IPS-20b (cell line): Measurements from ENCODE around the gene PRDM16.

ENCODE experiments used
- H3K27ac ChIP-seq: one replicate; pipeline ENCODE4 v1.5.1; 2013; ENCODE audit warnings: low read length
- H3K27me3 ChIP-seq: 2 replicates; pipeline ENCODE4 v1.6.1; 2013; ENCODE audit warnings: mild to moderate bottlenecking, low read length, inconsistent platforms; ENCODE audit not compliant: insufficient read depth
- H3K36me3 ChIP-seq: 2 replicates; pipeline ENCODE4 v1.6.1; 2013; ENCODE audit warnings: low read depth, mild to moderate bottlenecking, inconsistent platforms, low read length, moderate library complexity; ENCODE audit not compliant: insufficient read depth
- H3K4me1 ChIP-seq: 2 replicates; pipeline ENCODE4 v1.6.1; 2013; ENCODE audit warnings: mild to moderate bottlenecking, control low read depth, inconsistent platforms, low read length, moderate library complexity; ENCODE audit not compliant: insufficient read depth
- H3K4me3 ChIP-seq: 2 replicates; pipeline ENCODE4 v1.5.1; 2013; ENCODE audit warnings: mild to moderate bottlenecking, low read length, inconsistent platforms
- H3K9ac ChIP-seq: 2 replicates; pipeline ENCODE4 v1.6.1; 2013; ENCODE audit warnings: low read depth, mild to moderate bottlenecking, inconsistent platforms, low read length, moderate library complexity
- H3K9me3 ChIP-seq: 2 replicates; pipeline ENCODE4 v1.6.1; 2013; ENCODE audit warnings: mild to moderate bottlenecking, low read depth, low read length, inconsistent platforms; ENCODE audit not compliant: insufficient read depth

PRDM16 gene

DNA sequence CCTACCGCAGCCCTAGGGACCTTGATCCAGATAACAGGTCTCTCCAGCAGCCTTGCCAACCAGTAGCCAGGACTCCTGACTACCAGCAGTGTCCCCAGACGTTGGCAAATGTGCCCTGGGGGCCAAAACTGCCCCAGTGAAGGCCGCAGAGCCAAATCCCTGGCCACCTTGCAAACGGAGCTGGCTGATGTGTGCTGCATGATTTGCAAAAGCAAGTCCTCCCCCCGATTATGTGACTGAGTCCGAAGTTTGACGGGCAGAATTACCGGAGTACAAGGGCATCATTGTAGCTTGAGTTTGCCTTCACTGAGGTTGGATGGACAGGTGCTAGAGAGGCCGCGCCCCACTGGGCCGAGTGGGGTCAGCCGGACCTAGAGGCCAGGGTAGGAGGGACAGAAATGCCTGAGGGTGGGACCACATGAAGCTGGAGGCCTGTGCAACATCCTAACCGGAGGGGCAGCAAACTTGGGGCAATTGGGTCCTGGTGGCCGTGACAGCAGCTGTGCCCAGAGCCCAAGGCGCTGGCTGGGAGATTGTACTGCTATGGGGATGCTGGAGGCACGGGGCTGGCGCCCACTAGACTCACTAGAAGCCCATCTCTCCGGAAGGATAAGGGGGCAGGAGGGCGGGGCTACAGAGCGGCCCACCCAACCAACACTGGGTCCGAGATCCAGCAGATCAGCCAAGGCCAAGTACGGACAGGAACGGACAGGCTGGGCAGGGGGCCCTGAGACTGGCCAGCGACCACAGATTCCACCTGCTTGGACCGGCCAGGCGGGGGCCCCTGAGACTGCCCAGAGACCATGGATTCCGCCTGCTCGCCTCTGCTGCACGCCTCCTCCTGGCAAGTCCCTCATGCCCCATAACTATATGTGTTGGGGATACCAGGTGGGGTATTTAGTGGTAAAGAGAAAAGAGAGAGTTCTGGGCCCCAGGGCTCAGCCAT lies 388.2 kb downstream of the PRDM16 start:
- H3K4me3 ChIP-seq, result no peak overlapping the region
- H3K27me3 ChIP-seq, result no peaks in the 10 kb centered on the region
- H3K36me3 ChIP-seq, result 0 out of 2 replicates have a peak, but pooled peaks cover 8% of the 10 kb centered on the region
- H3K9ac ChIP-seq, result no peak overlapping the region
- no peak overlapping the region for H3K27ac ChIP-seq
- H3K9me3 ChIP-seq, result no peaks in the 10 kb centered on the region
- peaks cover 8% of the 10 kb centered on the region for H3K4me1 ChIP-seq

DNA sequence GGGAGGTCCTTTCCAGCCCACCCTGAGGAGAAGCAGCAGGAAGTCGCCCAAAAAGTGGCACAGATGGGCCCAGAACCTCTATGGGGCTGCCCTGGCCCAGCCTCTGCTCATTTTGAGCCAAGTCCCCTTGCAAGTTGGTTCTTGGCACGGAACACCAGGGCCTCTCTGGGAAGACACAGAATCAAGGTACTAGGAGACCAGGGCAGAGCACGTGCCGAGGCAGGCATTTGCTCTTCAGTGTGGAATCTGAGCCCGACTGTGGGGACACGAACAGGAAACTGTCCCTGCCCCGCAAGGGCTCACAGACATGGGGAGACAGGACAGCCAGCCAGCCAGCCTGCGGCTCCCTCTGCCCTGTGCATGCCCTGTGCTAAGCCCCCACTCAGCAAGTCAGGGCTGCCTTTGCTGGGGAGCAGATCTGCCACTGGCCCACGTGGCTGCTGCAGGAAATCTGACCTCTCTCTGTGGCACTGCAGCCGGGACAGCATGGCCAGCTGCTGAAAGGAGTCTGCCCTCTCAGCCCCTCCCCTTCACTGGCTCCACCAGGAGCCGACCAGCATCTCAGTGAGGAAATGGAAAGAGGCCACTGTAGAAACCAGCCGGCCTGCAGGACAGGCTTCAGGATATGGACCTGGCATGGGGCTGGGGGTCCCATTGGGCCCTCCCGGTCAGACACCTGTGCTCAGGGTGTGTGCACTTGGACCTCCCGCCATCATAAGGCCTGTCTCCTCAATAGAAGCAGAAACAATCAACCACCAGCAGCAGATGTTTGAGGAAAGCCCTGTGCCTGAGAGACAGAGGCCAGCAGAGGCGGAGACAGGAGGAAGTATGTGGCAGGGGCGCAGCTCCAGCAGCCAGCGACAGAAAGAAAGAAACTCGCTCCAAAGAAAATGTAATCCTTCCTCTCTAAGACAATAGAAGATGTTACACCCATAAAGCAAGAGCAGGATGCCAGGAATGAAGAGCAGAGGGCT lies 389.2 kb downstream of the PRDM16 start:
- Histone ChIP-seq H3K27ac (no peak overlapping the region), H3K27me3 (no peaks in the 10 kb centered on the region), H3K36me3 (0 out of 2 replicates have a peak, but pooled peaks cover 8% of the 10 kb centered on the region), H3K9me3 (no peaks in the 10 kb centered on the region), H3K4me3 (no peak overlapping the region), H3K9ac (no peak overlapping the region), H3K4me1 (peaks cover 8% of the 10 kb centered on the region)

DNA sequence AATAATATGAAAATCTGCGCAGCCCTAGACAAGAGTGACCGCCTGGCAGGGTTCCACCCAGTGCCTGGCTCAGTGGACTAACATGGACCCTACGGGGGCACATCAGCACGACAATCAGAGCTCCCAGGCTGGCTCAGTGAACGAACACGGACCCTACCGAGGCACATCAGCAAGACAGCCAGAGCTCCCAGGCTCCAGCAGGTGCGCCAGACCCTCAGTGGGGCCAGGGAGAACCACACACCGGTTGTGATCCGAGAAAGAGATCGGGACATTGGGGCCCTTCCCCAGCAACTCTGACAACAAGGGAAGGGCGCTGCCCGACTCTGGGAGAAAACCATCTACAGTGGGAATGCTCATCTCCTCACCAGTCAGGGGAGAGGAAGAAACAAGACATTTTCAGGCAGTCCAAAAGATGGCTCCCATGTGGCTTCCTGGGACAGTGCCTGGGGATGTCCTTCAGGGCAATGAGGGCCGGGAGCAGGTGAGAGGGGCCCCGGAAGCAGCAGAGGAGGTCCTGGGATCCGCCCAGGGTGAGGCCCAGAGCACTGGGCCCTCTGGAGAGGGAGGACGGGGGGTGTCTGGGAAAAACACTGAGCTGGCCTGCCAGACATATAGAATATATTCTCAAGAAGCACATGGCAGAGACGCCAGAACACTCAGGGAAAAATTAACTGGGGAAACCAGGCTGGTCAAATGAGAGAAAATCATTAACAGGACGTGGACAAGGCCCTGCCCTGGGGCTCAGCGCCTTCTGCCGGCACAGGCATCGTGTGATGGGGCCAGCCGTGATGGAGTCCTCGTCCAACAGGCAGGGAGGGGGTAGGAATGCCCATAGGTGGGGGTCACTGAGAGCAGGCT lies 390.3 kb downstream of the PRDM16 start:
- Histone ChIP-seq H3K9ac (no peak overlapping the region), H3K9me3 (no peaks in the 10 kb centered on the region), H3K27me3 (no peaks in the 10 kb centered on the region), H3K4me3 (no peak overlapping the region), H3K36me3 (0 out of 2 replicates have a peak, but pooled peaks cover 8% of the 10 kb centered on the region), H3K27ac (no peak overlapping the region), H3K4me1 (peaks cover 8% of the 10 kb centered on the region)

DNA sequence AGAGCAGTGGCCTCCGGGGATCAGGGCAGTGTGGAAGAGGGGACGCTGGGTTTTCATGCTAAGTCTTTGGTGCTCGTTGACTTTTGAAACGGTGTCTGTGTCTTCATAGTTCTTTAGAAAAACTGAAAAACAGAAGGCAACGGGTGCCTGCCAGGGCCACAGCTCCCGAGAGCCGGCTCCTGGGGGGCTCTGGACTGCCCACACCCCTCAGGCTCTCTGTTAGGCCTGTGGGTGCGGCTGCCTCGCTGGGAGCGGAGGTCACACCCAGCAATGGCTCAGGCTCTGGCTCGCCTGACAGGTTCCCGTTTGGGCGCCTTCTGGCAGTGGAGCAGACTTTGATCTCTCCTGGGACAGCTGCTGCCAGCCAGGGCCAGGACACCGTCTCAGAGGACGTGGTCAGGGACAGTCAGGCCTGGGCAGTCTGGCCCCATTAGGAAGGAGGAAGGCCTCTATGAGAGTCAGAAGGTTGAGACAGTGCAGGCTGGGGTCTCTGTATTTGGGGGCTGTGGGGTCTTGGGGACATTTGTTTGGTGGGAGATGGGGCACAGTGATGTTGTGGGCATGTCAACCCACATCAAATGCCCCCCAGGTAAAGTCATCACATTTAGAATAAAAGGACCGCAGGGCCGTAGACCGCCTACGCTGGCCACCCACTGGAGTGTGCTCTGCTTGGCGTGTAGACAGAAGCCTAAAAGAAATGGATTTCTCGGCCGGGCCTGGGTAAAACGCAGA lies 391.1 kb downstream of the PRDM16 start:
- H3K27ac ChIP-seq, result no peak overlapping the region

DNA sequence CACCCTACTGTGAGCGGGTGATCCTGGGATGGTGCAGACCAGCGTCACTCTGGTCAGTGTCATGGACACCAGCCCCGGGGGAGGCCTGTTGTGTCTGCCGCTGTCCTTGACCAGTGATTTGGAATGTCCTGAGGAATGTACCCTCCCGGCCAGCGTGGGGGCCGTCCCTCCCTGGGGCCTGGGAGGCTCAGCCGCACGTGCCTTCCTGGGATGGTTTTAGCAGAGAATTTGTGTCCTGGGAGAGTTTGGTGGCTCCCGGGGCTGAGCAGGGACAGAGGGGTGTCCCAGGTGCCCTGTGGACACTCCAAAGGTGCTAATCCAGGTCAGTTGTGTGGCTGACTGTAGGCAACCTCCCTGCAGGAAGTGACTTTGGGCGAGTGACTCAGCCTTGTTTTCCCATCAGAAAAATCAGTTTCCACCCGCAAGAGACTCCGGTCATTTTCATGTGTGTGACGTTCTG lies 391.7 kb downstream of the PRDM16 start:
- 0 out of 2 replicates have a peak, but pooled peaks cover 8% of the 10 kb centered on the region for H3K36me3 ChIP-seq
- H3K9me3 ChIP-seq, result no peaks in the 10 kb centered on the region
- H3K27me3 ChIP-seq, result no peaks in the 10 kb centered on the region
- H3K4me1 ChIP-seq, result peaks cover 4% of the 10 kb centered on the region
- H3K4me3 ChIP-seq, result no peak overlapping the region
- no peak overlapping the region for H3K9ac ChIP-seq
- H3K27ac ChIP-seq, result no peak overlapping the region

More for the DNA sequence above, 391.1 kb downstream of the PRDM16 start:
- H3K4me3 ChIP-seq, result no peak overlapping the region
- no peaks in the 10 kb centered on the region for H3K9me3 ChIP-seq
- H3K27me3 ChIP-seq, result no peaks in the 10 kb centered on the region
- H3K9ac ChIP-seq, result no peak overlapping the region
- H3K4me1 ChIP-seq, result peaks cover 8% of the 10 kb centered on the region
- H3K36me3 ChIP-seq, result 0 out of 2 replicates have a peak, but pooled peaks cover 8% of the 10 kb centered on the region

DNA sequence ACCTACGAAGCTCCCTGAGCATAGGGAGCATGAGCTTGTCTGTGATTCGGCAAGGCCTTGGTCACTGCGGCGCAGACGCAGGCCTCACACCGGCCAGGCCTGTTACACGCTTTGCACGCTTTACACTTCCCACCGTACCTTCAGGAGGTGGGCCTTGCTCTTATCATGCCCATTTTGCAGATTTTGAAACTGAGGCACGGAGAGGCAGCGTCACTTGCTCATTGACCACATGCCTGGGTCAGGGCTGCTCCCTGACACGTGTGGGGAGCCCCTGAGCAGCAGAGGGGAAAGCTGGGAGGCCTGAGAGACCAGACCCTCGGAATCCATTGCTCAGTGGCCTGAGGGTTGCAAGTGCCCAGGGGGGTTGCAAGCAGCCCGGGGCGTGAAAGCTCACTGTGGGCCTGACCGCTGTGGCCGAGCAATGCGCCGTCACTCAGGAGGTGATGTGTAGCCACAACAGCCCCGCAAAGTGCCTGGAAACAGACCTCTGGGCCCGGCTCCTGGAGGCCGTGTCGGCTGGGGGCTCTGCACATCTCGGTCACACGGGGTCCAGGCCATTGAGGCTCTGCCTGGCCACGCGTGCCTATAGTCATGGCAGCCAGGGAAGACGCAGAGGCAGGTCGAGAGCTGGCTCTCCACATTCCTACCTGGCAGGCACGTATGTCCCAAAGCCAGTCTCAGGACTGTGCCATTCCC lies 392.4 kb downstream of the PRDM16 start:
- Histone ChIP-seq H3K9me3 (no peaks in the 10 kb centered on the region), H3K36me3 (0 out of 2 replicates have a peak, but pooled peaks cover 8% of the 10 kb centered on the region), H3K9ac (no peak overlapping the region), H3K4me1 (no peaks in the 10 kb centered on the region), H3K4me3 (no peak overlapping the region), H3K27ac (no peak overlapping the region), H3K27me3 (no peaks in the 10 kb centered on the region)

DNA sequence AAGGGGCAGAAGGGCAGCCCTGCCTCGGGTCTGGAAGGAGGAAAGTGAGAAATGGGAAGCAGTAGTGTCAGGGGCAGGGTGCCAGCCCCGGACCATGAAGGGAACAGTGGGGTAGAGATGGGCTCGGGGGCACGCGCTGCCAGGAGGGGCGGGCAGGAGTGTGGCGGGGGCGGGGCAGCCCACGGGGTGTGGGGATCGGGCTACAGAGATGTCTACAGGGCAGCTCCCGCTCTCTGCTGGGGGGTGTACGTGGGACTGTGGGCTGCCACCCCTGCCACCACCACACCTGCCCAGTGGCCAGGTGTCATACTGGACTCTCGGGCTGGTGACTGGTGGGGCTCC lies 392.9 kb downstream of the PRDM16 start:
- no peak overlapping the region for H3K27ac ChIP-seq
- H3K4me1 ChIP-seq, result no peaks in the 10 kb centered on the region
- H3K27me3 ChIP-seq, result no peaks in the 10 kb centered on the region
- H3K4me3 ChIP-seq, result no peak overlapping the region
- H3K9me3 ChIP-seq, result no peaks in the 10 kb centered on the region
- H3K36me3 ChIP-seq, result 0 out of 2 replicates have a peak, but pooled peaks cover 8% of the 10 kb centered on the region
- no peak overlapping the region for H3K9ac ChIP-seq

DNA sequence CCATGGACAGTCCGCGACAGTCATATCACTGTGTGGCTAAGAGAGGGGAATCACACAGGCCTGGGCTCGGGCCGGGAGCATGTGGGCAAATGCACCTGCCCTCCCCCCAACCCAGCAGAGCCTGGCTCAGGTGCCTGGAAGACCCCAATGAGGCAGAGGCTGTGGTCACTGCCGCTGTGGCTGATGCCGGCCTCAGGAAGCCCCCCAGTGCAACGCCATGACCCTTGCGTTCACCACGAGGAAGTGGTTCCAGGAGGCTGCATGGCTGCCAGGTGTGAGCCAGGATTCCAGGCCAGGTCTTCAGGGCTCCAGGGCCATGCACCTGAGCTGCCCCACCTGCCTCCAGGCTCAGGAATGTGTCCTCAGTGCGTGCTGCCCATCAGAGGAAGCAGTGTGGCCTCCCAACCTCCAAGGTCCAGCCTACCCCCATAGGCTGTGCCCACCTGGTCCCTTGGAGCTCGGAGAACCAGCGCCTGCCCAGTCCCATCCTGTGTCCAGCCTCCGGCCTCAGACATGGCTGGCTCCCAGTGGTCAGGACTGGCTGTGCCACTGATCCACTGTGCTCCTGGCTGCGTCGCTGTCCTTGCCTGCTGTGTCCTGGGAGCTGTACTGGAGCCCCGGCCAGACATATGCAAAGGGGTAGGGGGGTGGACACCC lies 393.5 kb downstream of the PRDM16 start:
- Histone ChIP-seq H3K9me3 (no peaks in the 10 kb centered on the region), H3K36me3 (0 out of 2 replicates have a peak, but pooled peaks cover 8% of the 10 kb centered on the region), H3K27me3 (no peaks in the 10 kb centered on the region), H3K4me3 (no peak overlapping the region), H3K9ac (no peak overlapping the region), H3K27ac (no peak overlapping the region), H3K4me1 (no peaks in the 10 kb centered on the region)

DNA sequence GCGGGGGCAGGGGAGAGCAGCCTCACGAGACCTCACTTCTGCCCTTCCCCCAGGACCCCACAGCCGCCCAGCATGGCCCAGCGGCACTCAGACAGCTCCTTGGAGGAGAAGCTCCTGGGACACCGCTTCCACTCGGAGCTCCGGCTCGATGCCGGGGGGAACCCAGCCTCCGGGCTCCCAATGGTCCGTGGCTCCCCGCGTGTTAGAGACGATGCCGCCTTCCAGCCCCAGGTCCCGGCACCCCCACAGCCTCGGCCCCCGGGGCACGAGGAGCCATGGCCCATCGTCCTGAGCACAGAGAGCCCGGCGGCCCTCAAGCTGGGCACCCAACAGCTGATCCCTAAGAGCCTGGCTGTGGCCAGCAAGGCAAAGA lies 394.0 kb downstream of the PRDM16 start:
- H3K9me3 ChIP-seq, result no peaks in the 10 kb centered on the region
- H3K4me1 ChIP-seq, result no peaks in the 10 kb centered on the region
- no peak overlapping the region for H3K4me3 ChIP-seq
- H3K9ac ChIP-seq, result no peak overlapping the region
- 0 out of 2 replicates have a peak, but pooled peaks cover 8% of the 10 kb centered on the region for H3K36me3 ChIP-seq
- no peak overlapping the region for H3K27ac ChIP-seq
- H3K27me3 ChIP-seq, result no peaks in the 10 kb centered on the region
